Stimulated activated CD8-positive, alpha-beta memory T cell treated with anti-CD3 and anti-CD28 coated beads, Interleukin-12 subunit alpha, Interleukin-12 subunit beta, amount 100 ng/mL, for 24 hours (primary cell): Measurements from ENCODE around the gene PTPRG.

Source experiments
- DNase-seq: peaks from one replicate; pipeline ENCODE4 v3.0.0-alpha.2; 2020; ENCODE audit errors: extremely low read depth

The PTPRG gene

GRCh38 chr3:61864886-61865285 is 303.5 kb downstream of the PTPRG start:
- no peak for DNase-seq

GRCh38 chr3:61865466-61866152 is 304.2 kb downstream of the PTPRG start:
- DNase-seq, result no peak

GRCh38 chr3:61866153-61866542 is 304.8 kb downstream of the PTPRG start:
- no peak for DNase-seq

GRCh38 chr3:61866961-61867461 is 305.6 kb downstream of the PTPRG start:
- no peak for DNase-seq

- DNase-seq, result no peak
Observed at GRCh38 chr3:61868499-61868898, 307.1 kb downstream of the PTPRG start.

GRCh38 chr3:61869371-61869770 is 308.0 kb downstream of the PTPRG start:
- no peak for DNase-seq

GRCh38 chr3:61871644-61872043 is 310.3 kb downstream of the PTPRG start:
- DNase-seq, result no peak

- no peak for DNase-seq
Observed at GRCh38 chr3:61872077-61872706, 310.8 kb downstream of the PTPRG start.

- DNase-seq, result no peak
Observed at GRCh38 chr3:61875046-61875844, 313.9 kb downstream of the PTPRG start.

GRCh38 chr3:61875976-61876671 is 314.8 kb downstream of the PTPRG start:
- no peak for DNase-seq

- DNase-seq, result no peak
Observed at GRCh38 chr3:61876797-61877196, 315.4 kb downstream of the PTPRG start.

GRCh38 chr3:61877359-61878138 is 316.2 kb downstream of the PTPRG start:
- no peak for DNase-seq

- no peak for DNase-seq
Observed at GRCh38 chr3:61882253-61882652, 320.9 kb downstream of the PTPRG start.

- DNase-seq, result no peak
Observed at GRCh38 chr3:61884794-61885193, 323.4 kb downstream of the PTPRG start.

- no peak for DNase-seq
Observed at GRCh38 chr3:61885414-61885813, 324.0 kb downstream of the PTPRG start.

GRCh38 chr3:61887206-61887605 is 325.8 kb downstream of the PTPRG start:
- DNase-seq, result no peak

GRCh38 chr3:61889259-61889658 is 327.9 kb downstream of the PTPRG start:
- no peak for DNase-seq

GRCh38 chr3:61890167-61890566 is 328.8 kb downstream of the PTPRG start:
- DNase-seq, result no peak

GRCh38 chr3:61890586-61890985 is 329.2 kb downstream of the PTPRG start:
- DNase-seq, result no peak

- no peak for DNase-seq
Observed at GRCh38 chr3:61892891-61893290, 331.5 kb downstream of the PTPRG start.

- DNase-seq, result no peak
Observed at GRCh38 chr3:61893840-61894566, 332.6 kb downstream of the PTPRG start.
